Naive thymus-derived CD4-positive, alpha-beta T cell (primary cell): ENCODE results near the gene SASH3. TPM values are rescaled to one million over a fixed set of nuclear protein-coding genes. Genes with fewer than 3 reads are reported as not detected.
A peak's percentile ranks its signal among the peaks of the same experiment; 100 is the strongest.

Source experiments
- ATAC-seq: fragments of 150-1000 bp; cut with Tn5 transposase; 2 replicates; pipeline ENCODE4 v1.10.0; 2021; ENCODE audit warnings: mild to moderate bottlenecking, moderate library complexity
- CTCF ChIA-PET: fragments of 350-600 bp; sonication (Branson Sonifier 250); formaldehyde crosslinking; loops from one replicate; lab custom pipeline; 2021; ENCODE audit warnings: antibody characterized with exemption; lab: Charles Lee
- POLR2A ChIA-PET: fragments of 350-600 bp; sonication (Branson Sonifier 250); formaldehyde crosslinking; loops from one replicate; lab custom pipeline; 2021; ENCODE audit warnings: antibody characterized with exemption, inconsistent platforms; lab: Charles Lee
- DNase-seq, 9 donors: peaks; one replicate each; pipeline versions ENCODE4 v3.0.0 to v3.0.0-alpha.2; 2020 to 2022; ENCODE audit warnings: mixed read lengths in 1 of 9
- H3K27ac ChIP-seq: one replicate; pipeline ENCODE4 v1.7.0; 2013; ENCODE audit warnings: mild to moderate bottlenecking, low read depth, low read length, moderate library complexity
- H3K27me3 ChIP-seq, 2 donors: one replicate each; pipeline ENCODE4 v1.7.0; 2013; ENCODE audit warnings: low read length in 2 of 2, mild to moderate bottlenecking in 2 of 2, moderate library complexity in 2 of 2; ENCODE audit not compliant: control insufficient read depth in 2 of 2, insufficient read depth in 2 of 2
- H3K36me3 ChIP-seq, 3 experiments: 1 replicate in 2 of 3; 2 replicates in 1 of 3; pipeline ENCODE4 v1.7.0; 2013; ENCODE audit warnings: low read length in 3 of 3, mild to moderate bottlenecking in 3 of 3, moderate library complexity in 1 of 3; ENCODE audit not compliant: insufficient read depth in 3 of 3, control insufficient read depth in 2 of 3
- H3K4me1 ChIP-seq, 2 donors: one replicate each; pipeline ENCODE4 v1.7.0; 2013; ENCODE audit warnings: low read length in 2 of 2, mild to moderate bottlenecking in 2 of 2, moderate library complexity in 1 of 2; ENCODE audit not compliant: control insufficient read depth in 2 of 2, insufficient read depth in 2 of 2
- H3K4me3 ChIP-seq: 2 replicates; pipeline ENCODE4 v1.7.0; 2013; ENCODE audit warnings: mild to moderate bottlenecking, low read length
- H3K9me3 ChIP-seq, 3 experiments: 1 replicate in 2 of 3; 2 replicates in 1 of 3; pipeline ENCODE4 v1.7.0; 2013; ENCODE audit warnings: low read length in 3 of 3; ENCODE audit not compliant: control insufficient read depth in 2 of 3
- H3K27ac Mint-ChIP-seq, 9 donors: one replicate each; pipeline ENCODE4 v1.8.0; 2020 to 2022; ENCODE audit warnings: mixed read lengths in 9 of 9, mild to moderate bottlenecking in 8 of 9, moderate library complexity in 5 of 9, inconsistent platforms in 2 of 9
- H3K27me3 Mint-ChIP-seq, 5 donors: one replicate each; pipeline ENCODE4 v1.8.0; 2021 to 2022; ENCODE audit warnings: mixed read lengths in 5 of 5, mild to moderate bottlenecking in 1 of 5
- H3K36me3 Mint-ChIP-seq, 5 donors: one replicate each; pipeline ENCODE4 v1.8.0; 2020 to 2022; ENCODE audit warnings: mixed read lengths in 5 of 5, mild to moderate bottlenecking in 3 of 5, inconsistent platforms in 1 of 5
- H3K4me1 Mint-ChIP-seq, 7 donors: one replicate each; pipeline ENCODE4 v1.8.0; 2020 to 2022; ENCODE audit warnings: mixed read lengths in 7 of 7, mild to moderate bottlenecking in 3 of 7, inconsistent platforms in 1 of 7
- H3K4me3 Mint-ChIP-seq, 10 donors: one replicate each; pipeline ENCODE4 v1.8.0; 2020 to 2022; ENCODE audit warnings: mild to moderate bottlenecking in 10 of 10, mixed read lengths in 10 of 10, moderate library complexity in 6 of 10, inconsistent platforms in 2 of 10
- H3K9me3 Mint-ChIP-seq, 11 donors: one replicate each; pipeline ENCODE4 v1.8.0; 2020 to 2022; ENCODE audit warnings: mixed read lengths in 11 of 11, mild to moderate bottlenecking in 4 of 11, inconsistent platforms in 1 of 11, moderate library complexity in 1 of 11
- intact Hi-C, 2 donors: fragments of 100-400 bp; cut with micrococcal nuclease; formaldehyde crosslinking; loops; one replicate each; pipeline ENCODE4 v1.15.1; 2023
- polyA plus RNA-seq, 2 donors: library from polyadenylated mRNA; unstranded; fragments of 300-500 nt; fragmentation: Illumina TruSeq; gene quantifications; one replicate each; pipeline ENCODE4 v1.2.3, GENCODE V29; 2021
- total RNA-seq, 6 experiments: library from RNA in 5 of 6; stranded (reverse) in 5 of 6; gene quantifications; 1 replicate in 5 of 6; 2 replicates in 1 of 6; pipeline ENCODE4 v1.2.3 and lab custom pipeline; 2021 to 2026

The SASH3 gene
- total and polyA plus RNA-seq, 7 experiments from 2014 or later: 71.8 to 262 (median 156) TPM

DNA sequence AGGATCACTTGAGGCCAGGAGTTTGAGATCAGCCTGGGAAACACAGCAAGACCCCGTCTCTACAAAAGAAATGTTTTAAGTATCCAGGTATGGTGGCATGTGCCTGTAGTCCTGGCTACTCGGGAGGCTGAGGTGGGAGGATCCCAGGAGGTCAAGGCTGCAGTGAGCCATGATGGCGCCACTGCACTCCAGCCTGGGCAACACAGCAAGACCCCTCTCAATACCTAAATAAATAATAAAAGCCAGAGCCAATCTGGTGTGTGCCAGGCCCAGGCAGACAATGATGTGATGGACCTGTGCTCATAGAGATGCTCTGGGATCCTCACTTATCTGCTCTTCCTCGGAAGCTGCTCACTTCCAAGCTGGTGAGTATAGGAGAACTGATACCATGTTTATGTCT is 18.2 kb upstream of the SASH3 start:
- Histone ChIP-seq H3K9me3 (no peaks in the 10 kb centered on the region), H3K27ac (no peak overlapping the region), H3K4me3 (no peak overlapping the region), H3K36me3 (no peaks in the 10 kb centered on the region), H3K4me1 (peaks cover 30 to 38% of the 10 kb centered on the region in 2 donors), H3K27me3 (no peaks in the 10 kb centered on the region)
- Mint-ChIP-seq H3K4me1 (peaks cover 7 to 54% (median 46%) of the 10 kb centered on the region in 7 donors), H3K27ac (peak overlapping the region in 2 of 9 donors; percentile 38 to 53), H3K4me3 (no peak overlapping the region), H3K9me3 (peaks cover 0 to 2% (median 0%) of the 10 kb centered on the region in 11 donors), H3K36me3 (peaks cover 0 to 7% (median 0%) of the 10 kb centered on the region in 5 donors), H3K27me3 (no peaks in the 10 kb centered on the region)
- DNase-seq (no peak), ATAC-seq (no peak)
- CTCF ChIA-PET: interaction anchor here (0.7 to 0.8 kb wide), 2 partner anchors 10 to 22 kb away, joined by 3 read pairs; no protein-coding TSS in a partner anchor
- POLR2A ChIA-PET: interaction anchor here (0.9 to 2.0 kb wide), 2 partner anchors 15 to 20 kb away, joined by 3 to 10 read pairs; no protein-coding TSS in a partner anchor
- intact Hi-C loops: no loop called here

DNA sequence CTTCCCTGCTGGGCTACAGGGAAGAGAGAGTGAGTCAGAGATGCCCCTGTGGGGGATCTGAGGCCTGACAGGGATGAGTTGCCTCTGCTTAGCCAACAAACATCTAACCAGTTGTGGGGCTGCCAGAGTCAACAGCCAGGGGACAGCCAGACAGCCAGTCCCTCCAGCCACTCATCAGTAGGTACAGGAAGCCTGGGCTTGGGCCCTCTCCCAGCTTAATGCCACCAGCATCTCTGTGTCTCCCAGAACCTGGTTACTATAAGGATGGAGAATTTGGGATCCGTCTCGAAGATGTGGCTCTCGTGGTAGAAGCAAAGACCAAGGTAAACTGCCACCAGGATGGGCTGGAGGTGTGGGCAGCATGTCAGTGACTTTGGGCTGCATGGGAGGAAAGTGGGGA is 17.3 kb upstream of the SASH3 start:
- Histone ChIP-seq H3K4me3 (no peak overlapping the region), H3K4me1 (peaks cover 33 to 36% of the 10 kb centered on the region in 2 donors), H3K9me3 (no peaks in the 10 kb centered on the region), H3K27ac (no peak overlapping the region), H3K36me3 (no peaks in the 10 kb centered on the region), H3K27me3 (no peaks in the 10 kb centered on the region)
- ChIA-PET POLR2A (interaction anchor here (0.8 to 2.0 kb wide), 3 partner anchors 9 to 20 kb away, joined by 4 to 10 read pairs (median 7); no protein-coding TSS in a partner anchor), CTCF (interaction anchor here (0.8 kb wide), 2 partner anchors 9 to 198 kb away, joined by 3 read pairs; no protein-coding TSS in a partner anchor)
- Mint-ChIP-seq H3K4me1 (peaks cover 8 to 54% (median 45%) of the 10 kb centered on the region in 7 donors), H3K4me3 (no peak overlapping the region), H3K9me3 (peaks cover 0 to 2% (median 0%) of the 10 kb centered on the region in 11 donors), H3K27ac (no peak overlapping the region), H3K27me3 (no peaks in the 10 kb centered on the region), H3K36me3 (peaks cover 0 to 8% (median 0%) of the 10 kb centered on the region in 5 donors)
- ATAC-seq (no peak), DNase-seq (no peak)
- intact Hi-C loops: no loop called here

DNA sequence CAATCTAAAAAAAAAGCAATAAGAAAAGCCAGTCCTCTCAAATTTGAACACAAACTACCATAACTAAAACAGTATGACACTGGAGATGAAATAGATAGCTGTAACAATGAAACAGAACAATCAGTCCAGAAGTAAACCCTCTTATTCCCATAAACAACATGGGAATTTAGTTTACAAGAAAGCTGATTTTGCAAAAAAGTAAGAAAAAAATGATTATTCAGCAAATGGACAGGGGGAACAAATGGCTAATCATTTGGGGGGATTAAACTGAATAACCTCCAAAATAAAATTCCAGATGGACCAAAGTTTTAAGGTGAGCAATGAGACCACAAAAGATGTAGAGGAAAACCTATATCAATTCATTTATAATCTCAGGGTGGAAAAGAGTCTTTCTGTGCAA is 16.1 kb upstream of the SASH3 start:
- Mint-ChIP-seq H3K27ac (no peak overlapping the region), H3K4me3 (no peak overlapping the region), H3K9me3 (peaks cover 0 to 2% (median 0%) of the 10 kb centered on the region in 11 donors), H3K36me3 (peaks cover 0 to 8% (median 0%) of the 10 kb centered on the region in 5 donors), H3K27me3 (no peaks in the 10 kb centered on the region), H3K4me1 (peaks cover 6 to 58% (median 48%) of the 10 kb centered on the region in 7 donors)
- H3K4me1 ChIP-seq: peaks cover 38 to 39% of the 10 kb centered on the region in 2 donors
- no peak overlapping the region for H3K27ac ChIP-seq
- intact Hi-C loops: no loop called here
- ATAC-seq (no peak), DNase-seq (no peak)
- no peaks in the 10 kb centered on the region for H3K9me3 ChIP-seq
- no peak overlapping the region for H3K4me3 ChIP-seq
- H3K27me3 ChIP-seq: no peaks in the 10 kb centered on the region
- CTCF ChIA-PET: interaction anchor here (0.8 kb wide), 1 partner anchor 10 kb away, joined by 3 read pairs; no protein-coding TSS in a partner anchor
- POLR2A ChIA-PET: interaction anchor here (1.2 to 1.7 kb wide), 4 partner anchors 8 to 33 kb away, joined by 4 to 8 read pairs (median 6); no protein-coding TSS in a partner anchor
- H3K36me3 ChIP-seq: no peaks in the 10 kb centered on the region

DNA sequence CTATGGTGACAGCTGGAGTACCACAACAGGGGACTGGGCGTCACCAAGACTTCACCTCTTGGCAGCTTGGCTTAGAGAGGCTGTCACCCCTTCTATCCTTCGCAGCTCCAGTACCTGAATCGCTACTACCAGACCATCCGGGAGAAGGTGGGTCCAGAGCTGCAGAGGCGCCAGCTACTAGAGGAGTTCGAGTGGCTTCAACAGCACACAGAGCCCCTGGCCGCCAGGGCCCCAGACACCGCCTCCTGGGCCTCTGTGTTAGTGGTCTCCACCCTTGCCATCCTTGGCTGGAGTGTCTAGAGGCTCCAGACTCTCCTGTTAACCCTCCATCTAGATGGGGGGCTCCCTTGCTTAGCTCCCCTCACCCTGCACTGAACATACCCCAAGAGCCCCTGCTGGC is 11.6 kb upstream of the SASH3 start:
- POLR2A ChIA-PET: interaction anchor here (0.5 to 8.8 kb wide), 6 partner anchors 8 to 349 kb away, joined by 3 to 191 read pairs (median 15); partner anchors contain the start of gene SASH3
- peaks cover 50 to 57% of the 10 kb centered on the region in 2 donors for H3K4me1 ChIP-seq
- CTCF ChIA-PET: interaction anchor here (1.2 to 1.9 kb wide), 5 partner anchors 9 to 112 kb away, joined by 3 to 6 read pairs (median 3); no protein-coding TSS in a partner anchor
- H3K4me3 ChIP-seq: no peak overlapping the region
- no peaks in the 10 kb centered on the region for H3K9me3 ChIP-seq
- DNase-seq (no peak), ATAC-seq (no peak)
- Mint-ChIP-seq H3K4me3 (peak overlapping the region in 8 of 10 donors; percentile 16 to 82 (median 70)), H3K9me3 (no peaks in the 10 kb centered on the region), H3K27me3 (no peaks in the 10 kb centered on the region), H3K27ac (peak overlapping the region; percentile 81 to 95 (median 92)), H3K4me1 (peaks cover 14 to 69% (median 46%) of the 10 kb centered on the region in 7 donors), H3K36me3 (peaks cover 0 to 5% (median 0%) of the 10 kb centered on the region in 5 donors)
- no peaks in the 10 kb centered on the region for H3K36me3 ChIP-seq
- intact Hi-C loops: loop anchor here (2.0 kb wide), 2 partner anchors 13 to 25 kb away; no protein-coding TSS in a partner anchor
- no peaks in the 10 kb centered on the region for H3K27me3 ChIP-seq
- no peak overlapping the region for H3K27ac ChIP-seq

DNA sequence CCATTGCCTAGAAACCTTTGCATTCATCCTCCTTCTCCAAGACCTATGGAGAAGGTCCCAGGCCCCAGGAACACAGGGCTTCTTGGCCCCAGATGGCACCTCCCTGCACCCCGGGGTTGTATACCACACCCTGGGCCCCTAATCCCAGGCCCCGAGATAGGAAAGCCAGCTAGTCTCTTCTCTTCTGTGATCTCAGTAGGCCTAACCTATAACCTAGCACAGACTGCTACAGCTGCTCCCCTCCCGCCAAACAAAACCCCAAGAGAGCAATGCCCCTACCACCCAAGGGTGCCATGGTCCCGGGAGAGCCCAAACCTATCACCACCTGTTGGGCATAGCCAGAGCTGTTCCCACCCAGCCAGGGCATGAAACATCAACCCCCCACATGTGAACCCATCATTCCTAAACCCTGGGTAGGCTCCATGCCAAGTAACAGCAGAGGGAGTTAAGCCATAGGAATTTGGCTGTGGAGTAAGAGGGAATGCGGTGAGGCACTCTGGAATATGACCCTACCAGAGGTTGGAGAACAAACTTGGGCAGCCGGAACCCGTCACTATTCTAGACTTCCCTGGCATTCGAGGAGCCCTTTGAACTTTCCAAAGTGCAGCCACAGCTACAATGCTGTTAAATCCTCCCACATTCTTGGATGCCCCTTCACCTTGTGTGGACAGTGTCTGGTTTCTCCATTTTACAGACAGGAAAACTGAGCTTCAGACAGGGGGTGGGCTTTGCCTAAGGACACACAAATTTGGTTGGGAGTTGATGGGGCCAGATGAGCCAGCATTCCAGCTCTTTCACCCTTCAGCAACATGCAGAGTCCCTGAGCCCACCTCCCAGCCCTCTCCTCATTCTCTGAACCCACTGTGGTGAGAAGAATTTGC is 10.9 kb upstream of the SASH3 start:
- DNase-seq (no peak), ATAC-seq (no peak)
- Mint-ChIP-seq H3K27ac (peak overlapping the region; percentile 81 to 95 (median 92)), H3K36me3 (peaks cover 0 to 5% (median 0%) of the 10 kb centered on the region in 5 donors), H3K4me3 (peak overlapping the region; percentile 41 to 82 (median 70)), H3K4me1 (peaks cover 14 to 75% (median 52%) of the 10 kb centered on the region in 7 donors), H3K9me3 (no peaks in the 10 kb centered on the region), H3K27me3 (no peaks in the 10 kb centered on the region)
- no peaks in the 10 kb centered on the region for H3K9me3 ChIP-seq
- CTCF ChIA-PET: interaction anchor here (1.2 to 1.9 kb wide), 5 partner anchors 8 to 113 kb away, joined by 3 to 6 read pairs (median 3); no protein-coding TSS in a partner anchor
- POLR2A ChIA-PET: interaction anchor here (0.6 to 8.8 kb wide), 9 partner anchors 9 to 114 kb away, joined by 3 to 191 read pairs (median 4); partner anchors contain the start of genes APLN and SASH3
- no peaks in the 10 kb centered on the region for H3K36me3 ChIP-seq
- peaks cover 53 to 63% of the 10 kb centered on the region in 2 donors for H3K4me1 ChIP-seq
- intact Hi-C loops: loop anchor here (1.0 to 2.0 kb wide), 7 partner anchors 8 to 43 kb away; partner anchors contain the start of gene SASH3 (in 1 of the 2)
- H3K27me3 ChIP-seq: no peaks in the 10 kb centered on the region
- H3K27ac ChIP-seq: peak overlapping the region; percentile 56
- peak overlapping the region; percentile 36 for H3K4me3 ChIP-seq
